Measurements from ENCODE around the gene DLST.
A peak's percentile ranks its signal among the peaks of the same experiment; 100 is the strongest.

DLST gene

GRCh38 chr14:74875204-74875603 is 6.5 kb upstream of the DLST start:
- Histone ChIP-seq H3K9me3 (ENCODE audit: insufficient read depth, low read depth, low read length) (no peaks in the 10 kb centered on the region), H3K27me3 (ENCODE audit: insufficient read depth, low read length) (no peaks in the 10 kb centered on the region), H4K8ac (ENCODE audit: low read depth, low read length) (no peak overlapping the region), H3K18ac (ENCODE audit: low read length) (no peak overlapping the region), H3K36me3 (ENCODE audit: control insufficient read depth in 1 of 2, insufficient read depth in 2 of 2, low read length in 2 of 2) (no peaks in the 10 kb centered on the region), H3K4me1 (ENCODE audit: control insufficient read depth in 1 of 2, insufficient read depth in 2 of 2, low read length in 2 of 2) (no peaks in the 10 kb centered on the region), H3K27ac (ENCODE audit: low read depth, low read length) (no peak overlapping the region), H4K91ac (ENCODE audit: low read depth, low read length) (no peak overlapping the region), H3K4me2 (ENCODE audit: low read length) (no peak overlapping the region), H2AK5ac (ENCODE audit: low read length) (no peak overlapping the region), H2BK5ac (ENCODE audit: low read depth, low read length, poor library complexity) (no peak overlapping the region), H3K4ac (ENCODE audit: low read depth, low read length) (no peak overlapping the region), H3K4me3 (ENCODE audit: low read depth, low read length) (no peak overlapping the region), H2BK12ac (ENCODE audit: low read length) (no peak overlapping the region), H3K79me1 (ENCODE audit: low read length) (no peaks in the 10 kb centered on the region), H4K12ac (ENCODE audit: low read depth, low read length) (no peak overlapping the region), H3K23ac (ENCODE audit: low read length) (no peak overlapping the region), H2AFZ (ENCODE audit: insufficient read depth, low read length, poor library complexity) (no peak overlapping the region), H3K14ac (ENCODE audit: low read length) (no peak overlapping the region), H3K79me2 (ENCODE audit: control insufficient read depth, insufficient read depth, low read length, poor library complexity) (no peaks in the 10 kb centered on the region), H2BK120ac (ENCODE audit: insufficient read depth, low read length, poor library complexity) (no peak overlapping the region), H3K9ac (ENCODE audit: low read length) (no peak overlapping the region)
- no CpG with 5 or more reads among the region's 5 CpGs for WGBS (ENCODE audit: extremely low coverage, insufficient coverage, insufficient read length)
- no peak for DNase-seq

GRCh38 chr14:74875941-74876913 is 5.5 kb upstream of the DLST start, which contains the start of gene PROX2:
PROX2 (minus strand) TSS chr14:74876145; CDS start chr14:74863834, 12,311 bp downstream.
- Histone ChIP-seq H3K4me1 (ENCODE audit: control insufficient read depth in 1 of 2, insufficient read depth in 2 of 2, low read length in 2 of 2) (no peaks in the 10 kb centered on the region), H3K9me3 (ENCODE audit: insufficient read depth, low read depth, low read length) (no peaks in the 10 kb centered on the region), H3K36me3 (ENCODE audit: control insufficient read depth in 1 of 2, insufficient read depth in 2 of 2, low read length in 2 of 2) (no peaks in the 10 kb centered on the region), H3K4me3 (ENCODE audit: low read depth, low read length) (no peak within 1 kb of the TSS), H2BK5ac (ENCODE audit: low read depth, low read length, poor library complexity) (no peak within 1 kb of the TSS), H3K27ac (ENCODE audit: low read depth, low read length) (no peak within 1 kb of the TSS), H4K91ac (ENCODE audit: low read depth, low read length) (no peak within 1 kb of the TSS), H3K9ac (ENCODE audit: low read length) (no peak within 1 kb of the TSS), H3K4ac (ENCODE audit: low read depth, low read length) (no peak within 1 kb of the TSS), H3K27me3 (ENCODE audit: insufficient read depth, low read length) (no peaks in the 10 kb centered on the region), H4K12ac (ENCODE audit: low read depth, low read length) (no peak within 1 kb of the TSS), H3K79me1 (ENCODE audit: low read length) (no peaks in the 10 kb centered on the region), H2AK5ac (ENCODE audit: low read length) (no peak within 1 kb of the TSS), H3K79me2 (ENCODE audit: control insufficient read depth, insufficient read depth, low read length, poor library complexity) (no peaks in the 10 kb centered on the region), H3K14ac (ENCODE audit: low read length) (no peak within 1 kb of the TSS), H3K18ac (ENCODE audit: low read length) (no peak within 1 kb of the TSS), H2BK12ac (ENCODE audit: low read length) (no peak within 1 kb of the TSS), H3K4me2 (ENCODE audit: low read length) (no peak within 1 kb of the TSS), H4K8ac (ENCODE audit: low read depth, low read length) (no peak within 1 kb of the TSS), H2BK120ac (ENCODE audit: insufficient read depth, low read length, poor library complexity) (no peak within 1 kb of the TSS), H2AFZ (ENCODE audit: insufficient read depth, low read length, poor library complexity) (no peak within 1 kb of the TSS), H3K23ac (ENCODE audit: low read length) (no peak within 1 kb of the TSS)
- no peak for DNase-seq
- WGBS (ENCODE audit: extremely low coverage, insufficient coverage, insufficient read length) = no CpG with 5 or more reads among the region's 13 CpGs

GRCh38 chr14:74879427-74880182 is 2.1 kb upstream of the DLST start:
- Histone ChIP-seq H3K79me2 (ENCODE audit: control insufficient read depth, insufficient read depth, low read length, poor library complexity) (peaks cover 14% of the 10 kb centered on the region), H2AFZ (ENCODE audit: insufficient read depth, low read length, poor library complexity) (no peak overlapping the region), H3K27ac (ENCODE audit: low read depth, low read length) (no peak overlapping the region), H3K14ac (ENCODE audit: low read length) (no peak overlapping the region), H3K9ac (ENCODE audit: low read length) (no peak overlapping the region), H4K12ac (ENCODE audit: low read depth, low read length) (no peak overlapping the region), H3K79me1 (ENCODE audit: low read length) (peaks cover 8% of the 10 kb centered on the region), H3K9me3 (ENCODE audit: insufficient read depth, low read depth, low read length) (no peaks in the 10 kb centered on the region), H4K91ac (ENCODE audit: low read depth, low read length) (no peak overlapping the region), H3K27me3 (ENCODE audit: insufficient read depth, low read length) (no peaks in the 10 kb centered on the region), H2BK120ac (ENCODE audit: insufficient read depth, low read length, poor library complexity) (no peak overlapping the region), H2BK12ac (ENCODE audit: low read length) (no peak overlapping the region), H2BK5ac (ENCODE audit: low read depth, low read length, poor library complexity) (no peak overlapping the region), H3K4ac (ENCODE audit: low read depth, low read length) (no peak overlapping the region), H4K8ac (ENCODE audit: low read depth, low read length) (no peak overlapping the region), H3K4me1 (ENCODE audit: control insufficient read depth in 1 of 2, insufficient read depth in 2 of 2, low read length in 2 of 2) (peaks cover 5% of the 10 kb centered on the region in 2 experiments), H2AK5ac (ENCODE audit: low read length) (no peak overlapping the region), H3K18ac (ENCODE audit: low read length) (no peak overlapping the region), H3K36me3 (ENCODE audit: control insufficient read depth in 1 of 2, insufficient read depth in 2 of 2, low read length in 2 of 2) (no peaks in the 10 kb centered on the region), H3K4me2 (ENCODE audit: low read length) (no peak overlapping the region), H3K23ac (ENCODE audit: low read length) (no peak overlapping the region), H3K4me3 (ENCODE audit: low read depth, low read length) (no peak overlapping the region)
- WGBS (ENCODE audit: extremely low coverage, insufficient coverage, insufficient read length) = no CpG with 5 or more reads among the region's 3 CpGs
- DNase-seq = no peak

- Histone ChIP-seq H3K27ac (ENCODE audit: low read depth, low read length) (peak overlapping the region; percentile 36), H4K8ac (ENCODE audit: low read depth, low read length) (peak overlapping the region; percentile 94), H2BK120ac (ENCODE audit: insufficient read depth, low read length, poor library complexity) (peak overlapping the region; percentile 45), H4K12ac (ENCODE audit: low read depth, low read length) (peak overlapping the region; percentile 86), H3K27me3 (ENCODE audit: insufficient read depth, low read length) (no peaks in the 10 kb centered on the region), H2AFZ (ENCODE audit: insufficient read depth, low read length, poor library complexity) (peak overlapping the region; percentile 86), H2AK5ac (ENCODE audit: low read length) (peak overlapping the region; percentile 53), H3K4me2 (ENCODE audit: low read length) (peak overlapping the region; percentile 74), H3K79me2 (ENCODE audit: control insufficient read depth, insufficient read depth, low read length, poor library complexity) (peaks cover 14% of the 10 kb centered on the region), H2BK12ac (ENCODE audit: low read length) (no peak overlapping the region), H2BK5ac (ENCODE audit: low read depth, low read length, poor library complexity) (peak overlapping the region; percentile 24), H3K4me1 (ENCODE audit: control insufficient read depth in 1 of 2, insufficient read depth in 2 of 2, low read length in 2 of 2) (peaks cover 5 to 10% of the 10 kb centered on the region in 2 experiments), H3K14ac (ENCODE audit: low read length) (peak overlapping the region; percentile 90), H4K91ac (ENCODE audit: low read depth, low read length) (peak overlapping the region; percentile 89), H3K23ac (ENCODE audit: low read length) (no peak overlapping the region), H3K36me3 (ENCODE audit: control insufficient read depth in 1 of 2, insufficient read depth in 2 of 2, low read length in 2 of 2) (peaks cover 2 to 3% of the 10 kb centered on the region in 2 experiments), H3K4me3 (ENCODE audit: low read depth, low read length) (peak overlapping the region; percentile 99), H3K18ac (ENCODE audit: low read length) (peak overlapping the region; percentile 87), H3K9ac (ENCODE audit: low read length) (peak overlapping the region; percentile 93), H3K4ac (ENCODE audit: low read depth, low read length) (peak overlapping the region; percentile 69), H3K79me1 (ENCODE audit: low read length) (peaks cover 8% of the 10 kb centered on the region), H3K9me3 (ENCODE audit: insufficient read depth, low read depth, low read length) (no peaks in the 10 kb centered on the region)
- no CpG with 5 or more reads among the region's 49 CpGs for WGBS (ENCODE audit: extremely low coverage, insufficient coverage, insufficient read length)
- DNase-seq = peak in 1 of 2 donors; percentile 58
Observed at GRCh38 chr14:74882103-74882920, 596 bp downstream of the DLST start.
